B cell (primary cell): Measurements from ENCODE around the gene MID1IP1.

ENCODE experiments used
- EZH2 ChIP-seq: IDR thresholded peaks from 2 replicates; pipeline ENCODE4 v1.6.1; 2012; ENCODE audit warnings: borderline replicate concordance, low read depth, mild to moderate bottlenecking, moderate library complexity, low read length; ENCODE audit not compliant: insufficient read depth, poor library complexity, severe bottlenecking
- TF ChIP-seq, protein P1 (sequence below): fragments of 200-600 bp; IDR thresholded peaks from one replicate; pipeline ENCODE4 v1.8.0; 2022; ENCODE audit warnings: antibody characterized with exemption, mild to moderate bottlenecking

- TF ChIP-seq, protein P1, sequence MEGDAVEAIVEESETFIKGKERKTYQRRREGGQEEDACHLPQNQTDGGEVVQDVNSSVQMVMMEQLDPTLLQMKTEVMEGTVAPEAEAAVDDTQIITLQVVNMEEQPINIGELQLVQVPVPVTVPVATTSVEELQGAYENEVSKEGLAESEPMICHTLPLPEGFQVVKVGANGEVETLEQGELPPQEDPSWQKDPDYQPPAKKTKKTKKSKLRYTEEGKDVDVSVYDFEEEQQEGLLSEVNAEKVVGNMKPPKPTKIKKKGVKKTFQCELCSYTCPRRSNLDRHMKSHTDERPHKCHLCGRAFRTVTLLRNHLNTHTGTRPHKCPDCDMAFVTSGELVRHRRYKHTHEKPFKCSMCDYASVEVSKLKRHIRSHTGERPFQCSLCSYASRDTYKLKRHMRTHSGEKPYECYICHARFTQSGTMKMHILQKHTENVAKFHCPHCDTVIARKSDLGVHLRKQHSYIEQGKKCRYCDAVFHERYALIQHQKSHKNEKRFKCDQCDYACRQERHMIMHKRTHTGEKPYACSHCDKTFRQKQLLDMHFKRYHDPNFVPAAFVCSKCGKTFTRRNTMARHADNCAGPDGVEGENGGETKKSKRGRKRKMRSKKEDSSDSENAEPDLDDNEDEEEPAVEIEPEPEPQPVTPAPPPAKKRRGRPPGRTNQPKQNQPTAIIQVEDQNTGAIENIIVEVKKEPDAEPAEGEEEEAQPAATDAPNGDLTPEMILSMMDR = no peak
- TF ChIP-seq EZH2 = no peak
Observed at GRCh38 chrX:38839277-38839676, 38.0 kb downstream of the MID1IP1 start.
